Fibroblast of lung (primary cell): ENCODE data around the gene NRGN.

Experiments used
- EZH2 ChIP-seq: IDR thresholded peaks from 2 replicates; pipeline ENCODE4 v1.5.1; 2012; ENCODE audit warnings: low read length, control low read depth, mild to moderate bottlenecking; ENCODE audit errors: missing control alignments
- TF ChIP-seq, protein P1 (sequence below), 2 donors: IDR thresholded peaks in 1 of 2; conservative IDR thresholded peaks in 1 of 2; 1 replicate in 1 of 2; 2 replicates in 1 of 2; pipeline ENCODE4 v1.5.1; 2011 to 2012; ENCODE audit warnings: low read length in 2 of 2, control low read depth in 1 of 2, inconsistent platforms in 1 of 2, low read depth in 1 of 2, mild to moderate bottlenecking in 1 of 2

- TF ChIP-seq, protein P1, sequence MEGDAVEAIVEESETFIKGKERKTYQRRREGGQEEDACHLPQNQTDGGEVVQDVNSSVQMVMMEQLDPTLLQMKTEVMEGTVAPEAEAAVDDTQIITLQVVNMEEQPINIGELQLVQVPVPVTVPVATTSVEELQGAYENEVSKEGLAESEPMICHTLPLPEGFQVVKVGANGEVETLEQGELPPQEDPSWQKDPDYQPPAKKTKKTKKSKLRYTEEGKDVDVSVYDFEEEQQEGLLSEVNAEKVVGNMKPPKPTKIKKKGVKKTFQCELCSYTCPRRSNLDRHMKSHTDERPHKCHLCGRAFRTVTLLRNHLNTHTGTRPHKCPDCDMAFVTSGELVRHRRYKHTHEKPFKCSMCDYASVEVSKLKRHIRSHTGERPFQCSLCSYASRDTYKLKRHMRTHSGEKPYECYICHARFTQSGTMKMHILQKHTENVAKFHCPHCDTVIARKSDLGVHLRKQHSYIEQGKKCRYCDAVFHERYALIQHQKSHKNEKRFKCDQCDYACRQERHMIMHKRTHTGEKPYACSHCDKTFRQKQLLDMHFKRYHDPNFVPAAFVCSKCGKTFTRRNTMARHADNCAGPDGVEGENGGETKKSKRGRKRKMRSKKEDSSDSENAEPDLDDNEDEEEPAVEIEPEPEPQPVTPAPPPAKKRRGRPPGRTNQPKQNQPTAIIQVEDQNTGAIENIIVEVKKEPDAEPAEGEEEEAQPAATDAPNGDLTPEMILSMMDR (conservative IDR thresholded peaks at IDR 0.05 in 1 of 2, IDR thresholded peaks at IDR 0.05 in 1 of 2; ENCODE audit: low read depth in 1 of 2, low read length in 2 of 2): no peak
- TF ChIP-seq EZH2: no peak
Observed at GRCh38 chr11:124717421-124717785, 22.3 kb upstream of the NRGN start.
